ENCODE measurements around the gene TROAP.

DNA sequence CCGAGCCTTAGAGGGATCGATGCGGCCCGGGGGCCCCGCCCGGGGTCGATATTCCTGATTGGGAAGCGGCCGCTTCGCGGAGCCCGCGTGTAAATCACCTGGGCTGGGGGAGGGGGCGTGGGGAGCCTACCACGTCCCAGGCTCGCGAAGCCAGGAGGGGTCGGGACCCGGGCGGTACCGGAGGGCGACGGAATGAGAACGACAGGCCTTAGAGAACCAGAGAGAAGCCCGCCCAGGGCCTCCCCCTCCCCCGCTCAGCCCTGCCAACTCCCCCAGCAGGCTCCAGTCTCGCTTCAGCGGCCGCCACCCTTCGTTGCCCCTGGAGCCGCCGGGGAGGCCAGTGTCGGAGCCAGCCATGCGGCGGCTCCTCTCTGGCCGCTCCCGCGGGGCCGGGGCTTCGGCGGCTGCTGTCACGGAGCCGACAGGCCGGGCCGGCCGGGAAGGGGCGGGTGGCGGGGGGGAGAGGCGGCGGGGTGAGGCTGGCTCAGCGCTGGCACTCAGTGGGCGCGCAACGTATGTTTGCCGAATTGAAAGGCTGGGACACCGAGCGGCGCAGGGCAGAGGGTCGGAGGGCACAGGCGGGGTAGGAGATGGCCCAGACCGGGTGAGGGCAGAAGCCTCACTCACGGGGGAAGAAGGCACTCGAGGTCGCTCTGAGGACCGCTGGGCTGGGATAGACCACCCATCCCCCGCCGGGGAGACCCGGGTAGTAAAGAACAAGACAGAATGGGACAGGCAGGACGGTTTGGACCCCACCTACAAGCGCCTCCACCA is 22.2 kb downstream of the TROAP start:
- no peak for TF ChIP-seq CTCF (IDR thresholded peaks at IDR 0.05; ENCODE audit: low read depth, low read length, missing input control)
- no peak for TF ChIP-seq SP1 (IDR thresholded peaks at IDR 0.05)
- TF ChIP-seq FOXA1 (IDR thresholded peaks at IDR 0.05): no peak
- TF ChIP-seq RAD21 (IDR thresholded peaks at IDR 0.05): no peak
- TF ChIP-seq, protein P1, sequence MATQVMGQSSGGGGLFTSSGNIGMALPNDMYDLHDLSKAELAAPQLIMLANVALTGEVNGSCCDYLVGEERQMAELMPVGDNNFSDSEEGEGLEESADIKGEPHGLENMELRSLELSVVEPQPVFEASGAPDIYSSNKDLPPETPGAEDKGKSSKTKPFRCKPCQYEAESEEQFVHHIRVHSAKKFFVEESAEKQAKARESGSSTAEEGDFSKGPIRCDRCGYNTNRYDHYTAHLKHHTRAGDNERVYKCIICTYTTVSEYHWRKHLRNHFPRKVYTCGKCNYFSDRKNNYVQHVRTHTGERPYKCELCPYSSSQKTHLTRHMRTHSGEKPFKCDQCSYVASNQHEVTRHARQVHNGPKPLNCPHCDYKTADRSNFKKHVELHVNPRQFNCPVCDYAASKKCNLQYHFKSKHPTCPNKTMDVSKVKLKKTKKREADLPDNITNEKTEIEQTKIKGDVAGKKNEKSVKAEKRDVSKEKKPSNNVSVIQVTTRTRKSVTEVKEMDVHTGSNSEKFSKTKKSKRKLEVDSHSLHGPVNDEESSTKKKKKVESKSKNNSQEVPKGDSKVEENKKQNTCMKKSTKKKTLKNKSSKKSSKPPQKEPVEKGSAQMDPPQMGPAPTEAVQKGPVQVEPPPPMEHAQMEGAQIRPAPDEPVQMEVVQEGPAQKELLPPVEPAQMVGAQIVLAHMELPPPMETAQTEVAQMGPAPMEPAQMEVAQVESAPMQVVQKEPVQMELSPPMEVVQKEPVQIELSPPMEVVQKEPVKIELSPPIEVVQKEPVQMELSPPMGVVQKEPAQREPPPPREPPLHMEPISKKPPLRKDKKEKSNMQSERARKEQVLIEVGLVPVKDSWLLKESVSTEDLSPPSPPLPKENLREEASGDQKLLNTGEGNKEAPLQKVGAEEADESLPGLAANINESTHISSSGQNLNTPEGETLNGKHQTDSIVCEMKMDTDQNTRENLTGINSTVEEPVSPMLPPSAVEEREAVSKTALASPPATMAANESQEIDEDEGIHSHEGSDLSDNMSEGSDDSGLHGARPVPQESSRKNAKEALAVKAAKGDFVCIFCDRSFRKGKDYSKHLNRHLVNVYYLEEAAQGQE (IDR thresholded peaks at IDR 0.05): no peak
- no peak for TF ChIP-seq ZBTB33 (IDR thresholded peaks at IDR 0.05)
- no peak for TF ChIP-seq JUND (IDR thresholded peaks at IDR 0.05)

All from liver (tissue), 3 donors.